A549 treated with AZD2906 at 1 μM for 4 hours (cell line): ENCODE data around the gene CD27. TPM values are rescaled to one million over a fixed set of nuclear protein-coding genes. Genes with fewer than 3 reads are reported as not detected.

Source experiments
- total RNA-seq: library from RNA; stranded (reverse); fragments of 200-300 nt; extraction: Qiagen RNA extraction; gene quantifications from 5 replicates; pipeline ENCODE4 v1.2.3, GENCODE V29; 2022

The CD27 gene
- not detected in 5 replicates for total RNA-seq

GRCh38 chr12:6444704-6445688, at the start of gene CD27:
Gene CD27 (plus strand): TSS chr12:6444955. CDS start chr12:6445096, 141 bp downstream.

GRCh38 chr12:6451348-6452244, 6.8 kb downstream of the CD27 start, which contains the start of gene TAPBPL:
Gene TAPBPL (plus strand): TSS chr12:6452042. CDS start chr12:6452249, 207 bp downstream.

GRCh38 chr12:6470375-6471163, 25.8 kb downstream of the CD27 start, which contains the start of gene VAMP1:
Gene VAMP1 (minus strand): TSS chr12:6470677. CDS start chr12:6470531, 146 bp downstream.

GRCh38 chr12:6492838-6493496, 48.2 kb downstream of the CD27 start, which contains the start of gene MRPL51:
Gene MRPL51 (minus strand): TSS chr12:6493262. CDS start chr12:6493136, 126 bp downstream.

GRCh38 chr12:6493497-6494257, 48.9 kb downstream of the CD27 start, which contains the start of gene NCAPD2:
Gene NCAPD2 (plus strand): TSS chr12:6494102. CDS start chr12:6495099, 997 bp downstream.

Other genes with a start within 250 kb of the CD27 start
- 257 to 288 TPM (median 273 TPM) in 5 replicates for gene CD9, start 244.6 kb upstream of the CD27 start, total RNA-seq
- gene PLEKHG6, start 134.3 kb upstream of the CD27 start, total RNA-seq, result 0.23 to 0.37 TPM (median 0.28 TPM) in 5 replicates
- gene TNFRSF1A, start 102.9 kb upstream of the CD27 start, total RNA-seq, result 401 to 704 TPM (median 482 TPM) in 5 replicates
- gene SCNN1A, start 69.4 kb upstream of the CD27 start, total RNA-seq, result 23.1 to 30.7 TPM (median 28.9 TPM) in 5 replicates
- 210 to 256 TPM (median 253 TPM) in 5 replicates for gene LTBR, start 60.8 kb upstream of the CD27 start, total RNA-seq
- gene TAPBPL, start 7.1 kb downstream of the CD27 start, total RNA-seq, result 3.0 to 3.9 TPM (median 3.5 TPM) in 5 replicates
- 8.9 to 13.2 TPM (median 10.2 TPM) in 5 replicates for gene VAMP1, start 25.7 kb downstream of the CD27 start, total RNA-seq
- 268 to 320 TPM (median 299 TPM) in 5 replicates for gene MRPL51, start 48.3 kb downstream of the CD27 start, total RNA-seq
- gene NCAPD2, start 49.1 kb downstream of the CD27 start, total RNA-seq, result 51.0 to 69.8 TPM (median 57.7 TPM) in 5 replicates
- gene GAPDH, start 89.6 kb downstream of the CD27 start, total RNA-seq, result 6,774 to 9,343 TPM (median 8,942 TPM) in 5 replicates
- 1.5 to 2.3 TPM (median 1.6 TPM) in 5 replicates for gene IFFO1, start 111.1 kb downstream of the CD27 start, total RNA-seq
- 86.7 to 99.6 TPM (median 96.7 TPM) in 5 replicates for gene NOP2, start 123.3 kb downstream of the CD27 start, total RNA-seq
- 52.7 to 76.9 TPM (median 54.3 TPM) in 5 replicates for gene CHD4, start 162.4 kb downstream of the CD27 start, total RNA-seq
- 0.53 to 0.92 TPM (median 0.65 TPM) in 5 replicates for gene LPAR5, start 191.0 kb downstream of the CD27 start, total RNA-seq
- 0.13 to 0.28 TPM (median 0.17 TPM) in 3 of 5 replicates, not detected in the others for gene ACRBP, start 202.5 kb downstream of the CD27 start, total RNA-seq
- 12.0 to 17.7 TPM (median 14.7 TPM) in 5 replicates for gene ING4, start 218.2 kb downstream of the CD27 start, total RNA-seq
- 50.4 to 60.8 TPM (median 56.9 TPM) in 5 replicates for gene ZNF384, start 244.4 kb downstream of the CD27 start, total RNA-seq